ENCODE results near the gene VPS16.

The VPS16 gene

DNA sequence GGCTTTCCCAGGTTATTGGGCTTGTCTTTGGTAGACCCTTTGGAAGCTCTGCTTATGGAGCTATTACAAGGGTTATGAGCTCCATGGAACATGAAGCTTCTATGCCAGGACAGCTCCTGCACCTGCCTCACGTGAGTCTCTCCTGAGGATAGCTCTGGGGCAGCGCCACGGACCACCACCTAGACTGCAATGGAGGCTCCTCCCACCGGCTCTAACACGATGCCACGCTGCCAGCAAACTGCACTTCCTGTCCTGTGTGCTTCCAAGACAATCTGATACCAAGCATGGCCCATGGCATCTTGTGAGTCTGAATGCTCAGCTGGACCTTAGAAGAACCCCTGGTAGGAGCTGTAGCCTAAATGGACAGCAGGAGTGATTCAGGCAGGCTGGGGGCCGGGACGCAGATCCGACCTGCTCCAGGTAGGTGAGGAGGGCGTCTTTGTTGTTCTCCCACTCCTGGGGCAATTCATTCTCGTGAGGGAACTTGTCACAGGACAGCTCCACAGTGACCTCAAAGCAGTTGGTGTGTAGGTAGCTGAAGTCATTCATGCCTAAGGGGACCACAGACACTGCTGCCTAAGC is 45.6 kb upstream of the VPS16 start:
- H3K36me3 ChIP-seq (ENCODE audit: low read length) = no peaks in the 10 kb centered on the region
- no peaks in the 10 kb centered on the region for H3K27me3 ChIP-seq (ENCODE audit: low read length)
- no peak overlapping the region for H3K4me2 ChIP-seq (ENCODE audit: low read depth, low read length, poor library complexity, severe bottlenecking)
- H3K9ac ChIP-seq (ENCODE audit: low read length) = no peak overlapping the region
- no peaks in the 10 kb centered on the region for H3K79me2 ChIP-seq (ENCODE audit: insufficient read depth, low read length)
- no peaks in the 10 kb centered on the region for H3K9me2 ChIP-seq (replicated peaks; ENCODE audit: insufficient read depth, low read length)
- TF ChIP-seq, protein P1, sequence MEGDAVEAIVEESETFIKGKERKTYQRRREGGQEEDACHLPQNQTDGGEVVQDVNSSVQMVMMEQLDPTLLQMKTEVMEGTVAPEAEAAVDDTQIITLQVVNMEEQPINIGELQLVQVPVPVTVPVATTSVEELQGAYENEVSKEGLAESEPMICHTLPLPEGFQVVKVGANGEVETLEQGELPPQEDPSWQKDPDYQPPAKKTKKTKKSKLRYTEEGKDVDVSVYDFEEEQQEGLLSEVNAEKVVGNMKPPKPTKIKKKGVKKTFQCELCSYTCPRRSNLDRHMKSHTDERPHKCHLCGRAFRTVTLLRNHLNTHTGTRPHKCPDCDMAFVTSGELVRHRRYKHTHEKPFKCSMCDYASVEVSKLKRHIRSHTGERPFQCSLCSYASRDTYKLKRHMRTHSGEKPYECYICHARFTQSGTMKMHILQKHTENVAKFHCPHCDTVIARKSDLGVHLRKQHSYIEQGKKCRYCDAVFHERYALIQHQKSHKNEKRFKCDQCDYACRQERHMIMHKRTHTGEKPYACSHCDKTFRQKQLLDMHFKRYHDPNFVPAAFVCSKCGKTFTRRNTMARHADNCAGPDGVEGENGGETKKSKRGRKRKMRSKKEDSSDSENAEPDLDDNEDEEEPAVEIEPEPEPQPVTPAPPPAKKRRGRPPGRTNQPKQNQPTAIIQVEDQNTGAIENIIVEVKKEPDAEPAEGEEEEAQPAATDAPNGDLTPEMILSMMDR (IDR thresholded peaks at IDR 0.05; ENCODE audit: insufficient read depth, low read length, poor library complexity, severe bottlenecking) = no peak
- TF ChIP-seq EZH2phosphoT487 (conservative IDR thresholded peaks at IDR 0.05; ENCODE audit: low read length) = no peak
- H3K27ac ChIP-seq (ENCODE audit: low read depth, low read length) = no peak overlapping the region
- no peaks in the 10 kb centered on the region for H3K9me3 ChIP-seq (ENCODE audit: insufficient read depth, low read length)
- H3K4me3 ChIP-seq (ENCODE audit: insufficient read depth, low read length, poor library complexity, severe bottlenecking) = no peak overlapping the region
- H4K20me1 ChIP-seq (ENCODE audit: low read depth, low read length) = no peaks in the 10 kb centered on the region
- no peaks in the 10 kb centered on the region for H3F3A ChIP-seq (ENCODE audit: insufficient read depth)
- H2AFZ ChIP-seq (ENCODE audit: low read depth, low read length, severe bottlenecking) = no peak overlapping the region

DNA sequence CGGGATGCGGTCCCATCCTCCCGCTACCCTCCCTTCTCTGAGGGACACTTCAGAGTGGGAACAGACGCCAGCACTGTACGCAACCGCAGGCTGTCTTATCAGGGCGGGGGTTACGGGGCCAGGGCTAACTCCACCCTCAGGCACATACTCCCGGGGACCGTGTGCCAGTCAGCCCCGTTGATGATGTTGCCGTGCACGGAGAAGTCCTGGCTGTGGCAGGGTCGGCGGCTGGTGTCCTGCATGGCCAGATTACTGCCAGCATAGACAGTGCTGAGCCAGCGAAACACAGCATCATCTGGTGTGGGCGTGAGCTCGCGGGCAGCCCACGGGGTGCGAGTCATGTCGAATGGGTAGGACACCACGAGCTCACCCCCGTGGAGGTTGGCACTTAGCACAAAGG is 45.1 kb upstream of the VPS16 start:
- no peaks in the 10 kb centered on the region for H3K36me3 ChIP-seq (ENCODE audit: low read length)
- TF ChIP-seq, protein P1 (IDR thresholded peaks at IDR 0.05; ENCODE audit: insufficient read depth, low read length, poor library complexity, severe bottlenecking) = no peak
- no peak for TF ChIP-seq EZH2phosphoT487 (conservative IDR thresholded peaks at IDR 0.05; ENCODE audit: low read length)
- H3K9ac ChIP-seq (ENCODE audit: low read length) = no peak overlapping the region

DNA sequence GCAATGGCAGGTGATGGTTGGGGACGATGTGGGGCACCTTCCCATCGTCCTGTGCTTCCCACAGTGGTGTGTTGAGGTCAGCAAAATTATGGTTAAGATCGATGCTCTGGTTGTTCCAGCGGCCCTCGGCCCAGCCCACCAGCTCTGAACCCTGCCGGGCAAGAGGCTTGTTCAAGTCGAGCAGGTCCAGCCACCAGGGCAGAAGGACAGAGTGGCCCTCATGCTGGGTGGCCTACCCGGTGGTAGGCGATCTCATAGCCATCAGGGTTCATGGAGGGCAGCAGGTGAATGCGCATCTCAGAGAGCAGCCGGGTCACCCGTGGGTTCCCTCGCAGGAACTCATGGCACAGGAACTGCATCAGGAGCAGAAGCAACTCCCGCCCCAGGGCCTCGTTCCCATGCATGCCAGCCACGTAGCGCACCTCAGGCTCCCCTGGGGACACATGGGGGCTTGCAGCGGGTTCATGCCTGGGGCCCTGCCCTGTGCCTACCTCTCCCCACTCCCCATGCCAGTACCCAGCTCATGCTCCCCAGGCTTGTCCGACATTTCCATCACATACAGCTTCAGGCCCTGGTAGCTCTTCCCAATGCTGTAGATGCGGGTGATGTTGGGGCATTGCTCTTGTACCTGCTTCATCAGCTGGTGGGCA is 44.4 kb upstream of the VPS16 start:
- Histone ChIP-seq H3K27ac (ENCODE audit: low read depth, low read length) (no peak overlapping the region), H3K27me3 (ENCODE audit: low read length) (no peaks in the 10 kb centered on the region), H3K9ac (ENCODE audit: low read length) (no peak overlapping the region), H3K9me2 (replicated peaks; ENCODE audit: insufficient read depth, low read length) (no peaks in the 10 kb centered on the region), H3F3A (ENCODE audit: insufficient read depth) (no peaks in the 10 kb centered on the region), H3K4me3 (ENCODE audit: insufficient read depth, low read length, poor library complexity, severe bottlenecking) (no peak overlapping the region), H4K20me1 (ENCODE audit: low read depth, low read length) (no peaks in the 10 kb centered on the region), H3K9me3 (ENCODE audit: insufficient read depth, low read length) (no peaks in the 10 kb centered on the region), H3K79me2 (ENCODE audit: insufficient read depth, low read length) (no peaks in the 10 kb centered on the region), H2AFZ (ENCODE audit: low read depth, low read length, severe bottlenecking) (no peak overlapping the region), H3K4me2 (ENCODE audit: low read depth, low read length, poor library complexity, severe bottlenecking) (no peak overlapping the region), H3K36me3 (ENCODE audit: low read length) (no peaks in the 10 kb centered on the region)
- TF ChIP-seq, protein P1 (IDR thresholded peaks at IDR 0.05; ENCODE audit: insufficient read depth, low read length, poor library complexity, severe bottlenecking) = no peak
- no peak for TF ChIP-seq EZH2phosphoT487 (conservative IDR thresholded peaks at IDR 0.05; ENCODE audit: low read length)

More for the DNA sequence above, 45.1 kb upstream of the VPS16 start:
- Histone ChIP-seq H3K9me3 (ENCODE audit: insufficient read depth, low read length) (no peaks in the 10 kb centered on the region), H3K4me3 (ENCODE audit: insufficient read depth, low read length, poor library complexity, severe bottlenecking) (no peak overlapping the region), H3K9me2 (replicated peaks; ENCODE audit: insufficient read depth, low read length) (no peaks in the 10 kb centered on the region), H3K27me3 (ENCODE audit: low read length) (no peaks in the 10 kb centered on the region), H4K20me1 (ENCODE audit: low read depth, low read length) (no peaks in the 10 kb centered on the region), H3F3A (ENCODE audit: insufficient read depth) (no peaks in the 10 kb centered on the region), H2AFZ (ENCODE audit: low read depth, low read length, severe bottlenecking) (no peak overlapping the region), H3K27ac (ENCODE audit: low read depth, low read length) (no peak overlapping the region), H3K4me2 (ENCODE audit: low read depth, low read length, poor library complexity, severe bottlenecking) (no peak overlapping the region), H3K79me2 (ENCODE audit: insufficient read depth, low read length) (no peaks in the 10 kb centered on the region)

Measured in SU-DHL-6 (cell line).